H1 (cell line): ENCODE results near the gene PPP1R9A. TPM values are rescaled to one million over a fixed set of nuclear protein-coding genes. Genes with fewer than 3 reads are reported as not detected.

ENCODE experiments used
- EZH2 ChIP-seq: fragments of 200-600 bp; sonication (generic); IDR thresholded peaks from 2 replicates; pipeline ENCODE4 v1.7.1; 2012; ENCODE audit warnings: low read depth, mild to moderate bottlenecking, moderate library complexity, low read length, inconsistent platforms; ENCODE audit not compliant: severe bottlenecking
- SIRT6 ChIP-seq: IDR thresholded peaks from one replicate; pipeline ENCODE4 v1.7.1; 2012; ENCODE audit warnings: low read length, inconsistent platforms
- YY1 ChIP-seq: IDR thresholded peaks from 2 replicates; pipeline ENCODE4 v1.6.1; 2011; ENCODE audit warnings: low read depth, mild to moderate bottlenecking, low read length
- polyA plus RNA-seq, 7 experiments: library from polyadenylated mRNA; depleted of rRNA in 3 of 7; stranded (reverse) in 5 of 7; unstranded in 2 of 7; fragments of >200 nt in 5 of 7; fragments of 200-250 nt in 2 of 7; gene quantifications; 1 replicate in 5 of 7; 2 replicates in 1 of 7; 4 replicates in 1 of 7; pipeline versions ENCODE4 v1.2.1 to v1.2.3, GENCODE V29; 2011 to 2013; ENCODE audit warnings: missing spikeins in 2 of 7, mixed read lengths in 2 of 7
- total RNA-seq: library from RNA; stranded (reverse); fragmentation: NEBNext Ultra II Directional; extraction: Animal tissue kit (Norgen Biotek cat#: 25700); gene quantifications from 2 replicates; pipeline ENCODE4 v1.2.1, GENCODE V29; 2021

The PPP1R9A gene
- total and polyA plus RNA-seq, 2 of the 8 experiments (the other 6 are each of a cell fraction or from before 2014, with no cell fraction given) = 3.0 to 20.3 TPM

DNA sequence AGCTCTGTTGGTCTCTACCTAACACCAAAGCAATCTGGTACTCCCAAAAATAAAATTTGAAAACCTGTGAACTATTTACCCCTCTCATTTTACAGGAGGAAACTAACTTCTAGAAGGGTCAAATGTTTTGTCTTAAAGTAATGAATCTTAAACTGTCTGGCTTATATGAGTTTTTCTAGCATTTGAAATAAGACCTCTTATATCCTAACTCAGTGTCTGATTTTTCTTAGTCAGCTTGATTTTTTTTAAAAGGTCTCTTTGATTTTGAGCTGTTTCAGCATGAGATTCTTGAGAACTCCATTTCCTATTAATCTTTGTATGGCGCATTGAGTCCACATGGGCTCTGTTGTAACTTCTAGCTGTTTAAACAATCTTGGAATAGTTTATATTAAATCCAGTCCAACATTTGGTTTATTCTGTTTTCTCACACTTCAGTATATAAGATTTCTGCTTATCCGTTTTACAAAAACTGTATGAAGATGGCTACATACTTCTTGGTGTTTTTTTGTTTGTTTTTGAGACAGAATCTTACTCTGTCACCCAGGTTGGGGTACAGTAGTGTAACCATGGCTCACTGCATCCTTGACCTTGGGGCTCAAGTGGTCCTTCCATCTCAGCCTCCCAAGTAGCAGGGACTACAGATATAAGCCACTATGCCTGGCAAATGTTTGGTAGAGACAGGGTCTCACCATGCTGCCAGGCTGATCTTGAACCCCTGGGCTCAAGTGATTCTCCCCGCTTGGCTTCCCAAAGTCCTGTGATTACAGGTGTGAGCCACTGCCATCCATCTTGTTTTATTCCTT is 91.1 kb downstream of the PPP1R9A start (continued):
- TF ChIP-seq EZH2 (no peak), YY1 (no peak), SIRT6 (no peak)
